Immature natural killer cell (primary cell): ENCODE results near the gene APOA5. TPM values are rescaled to one million over a fixed set of nuclear protein-coding genes. Genes with fewer than 3 reads are reported as not detected.

Experiments used
- DNase-seq, 3 donors: peaks; one replicate each; pipeline ENCODE4 v3.0.0; 2022; ENCODE audit warnings: mixed read lengths in 1 of 3
- H3K27ac Mint-ChIP-seq, 6 donors: one replicate each; pipeline ENCODE4 v1.8.0; 2020; ENCODE audit warnings: mixed read lengths in 6 of 6, mild to moderate bottlenecking in 5 of 6, inconsistent platforms in 4 of 6, moderate library complexity in 3 of 6
- H3K27me3 Mint-ChIP-seq, 3 donors: one replicate each; pipeline ENCODE4 v1.8.0; 2020 to 2021; ENCODE audit warnings: low read depth in 3 of 3, mild to moderate bottlenecking in 3 of 3, mixed read lengths in 3 of 3, moderate library complexity in 3 of 3, inconsistent platforms in 1 of 3
- H3K36me3 Mint-ChIP-seq, 3 donors: one replicate each; pipeline ENCODE4 v1.8.0; 2020; ENCODE audit warnings: mixed read lengths in 3 of 3, inconsistent platforms in 2 of 3, mild to moderate bottlenecking in 2 of 3
- H3K4me1 Mint-ChIP-seq, 2 donors: one replicate each; pipeline ENCODE4 v1.8.0; 2020; ENCODE audit warnings: inconsistent platforms in 2 of 2, mild to moderate bottlenecking in 2 of 2, mixed read lengths in 2 of 2, moderate library complexity in 1 of 2
- H3K4me3 Mint-ChIP-seq, 5 donors: one replicate each; pipeline ENCODE4 v1.8.0; 2020; ENCODE audit warnings: mild to moderate bottlenecking in 5 of 5, mixed read lengths in 5 of 5, inconsistent platforms in 3 of 5, moderate library complexity in 3 of 5
- H3K9me3 Mint-ChIP-seq, 6 donors: one replicate each; pipeline ENCODE4 v1.8.0; 2020; ENCODE audit warnings: mild to moderate bottlenecking in 6 of 6, mixed read lengths in 6 of 6, inconsistent platforms in 4 of 6, moderate library complexity in 3 of 6
- polyA plus RNA-seq, 3 donors: library from polyadenylated mRNA; unstranded; fragments of 300-500 nt; fragmentation: Illumina TruSeq; gene quantifications; one replicate each; pipeline ENCODE4 v1.2.3, GENCODE V29; 2021

APOA5 gene
- polyA plus RNA-seq, 3 donors from 2014 or later = not detected

GRCh38 chr11:116797816-116798215, 6.1 kb upstream of the APOA5 start:
- Mint-ChIP-seq H3K4me3 (no peak overlapping the region), H3K4me1 (no peaks in the 10 kb centered on the region), H3K27ac (no peak overlapping the region), H3K9me3 (no peaks in the 10 kb centered on the region), H3K27me3 (peaks cover 2 to 5% (median 4%) of the 10 kb centered on the region in 3 donors), H3K36me3 (no peaks in the 10 kb centered on the region)
- no peak for DNase-seq

GRCh38 chr11:116796548-116796947, 4.9 kb upstream of the APOA5 start:
- no peaks in the 10 kb centered on the region for H3K4me1 Mint-ChIP-seq
- DNase-seq = no peak
- H3K27ac Mint-ChIP-seq = no peak overlapping the region
- no peak overlapping the region for H3K4me3 Mint-ChIP-seq
- H3K36me3 Mint-ChIP-seq = no peaks in the 10 kb centered on the region
- peaks cover 1 to 4% (median 2%) of the 10 kb centered on the region in 3 donors for H3K27me3 Mint-ChIP-seq
- H3K9me3 Mint-ChIP-seq = no peaks in the 10 kb centered on the region

GRCh38 chr11:116794851-116795250, 3.2 kb upstream of the APOA5 start:
- H3K4me1 Mint-ChIP-seq = peaks cover 3 to 6% of the 10 kb centered on the region in 2 donors
- no peak overlapping the region for H3K4me3 Mint-ChIP-seq
- no peak overlapping the region for H3K27ac Mint-ChIP-seq

GRCh38 chr11:116793772-116794097, 2.1 kb upstream of the APOA5 start:
- Mint-ChIP-seq H3K4me3 (no peak overlapping the region), H3K4me1 (peaks cover 3 to 7% of the 10 kb centered on the region in 2 donors), H3K27ac (no peak overlapping the region), H3K36me3 (no peaks in the 10 kb centered on the region), H3K9me3 (no peaks in the 10 kb centered on the region), H3K27me3 (peaks cover 2 to 4% (median 4%) of the 10 kb centered on the region in 3 donors)
- no peak for DNase-seq

More at GRCh38 chr11:116794851-116795250, 3.2 kb upstream of the APOA5 start:
- DNase-seq = no peak
- H3K36me3 Mint-ChIP-seq = no peaks in the 10 kb centered on the region
- H3K9me3 Mint-ChIP-seq = no peaks in the 10 kb centered on the region
- H3K27me3 Mint-ChIP-seq = peaks cover 2 to 4% (median 4%) of the 10 kb centered on the region in 3 donors

GRCh38 chr11:116792869-116793771, 1.4 kb upstream of the APOA5 start:
- no peak for DNase-seq
- H3K27me3 Mint-ChIP-seq = peaks cover 5 to 6% (median 5%) of the 10 kb centered on the region in 3 donors
- H3K27ac Mint-ChIP-seq = peak overlapping the region in 1 of 6 donors; percentile 33
- no peak overlapping the region for H3K4me3 Mint-ChIP-seq
- peaks cover 9 to 13% of the 10 kb centered on the region in 2 donors for H3K4me1 Mint-ChIP-seq
- no peaks in the 10 kb centered on the region for H3K36me3 Mint-ChIP-seq
- H3K9me3 Mint-ChIP-seq = no peaks in the 10 kb centered on the region

- Mint-ChIP-seq H3K27me3 (peaks cover 9 to 10% (median 9%) of the 10 kb centered on the region in 3 donors), H3K36me3 (no peaks in the 10 kb centered on the region), H3K9me3 (no peaks in the 10 kb centered on the region), H3K4me1 (peaks cover 14 to 15% of the 10 kb centered on the region in 2 donors), H3K27ac (no peak overlapping the region), H3K4me3 (no peak overlapping the region)
- no peak for DNase-seq
These were observed 627 bp upstream of the APOA5 start for GRCh38 chr11:116792144-116792868.

GRCh38 chr11:116791002-116791812, 472 bp downstream of the APOA5 start:
- H3K36me3 Mint-ChIP-seq = peaks cover 0 to 6% (median 3%) of the 10 kb centered on the region in 3 donors
- H3K27me3 Mint-ChIP-seq = peaks cover 9 to 10% (median 9%) of the 10 kb centered on the region in 3 donors
- H3K27ac Mint-ChIP-seq = peak overlapping the region in 4 of 6 donors; percentile 43 to 71 (median 63)
- peak overlapping the region in 3 of 5 donors; percentile 33 to 57 (median 53) for H3K4me3 Mint-ChIP-seq
- peaks cover 25 to 26% of the 10 kb centered on the region in 2 donors for H3K4me1 Mint-ChIP-seq
- peak; percentile 74 to 75 (median 74) for DNase-seq
- H3K9me3 Mint-ChIP-seq = no peaks in the 10 kb centered on the region

GRCh38 chr11:116790167-116791001, 1.3 kb downstream of the APOA5 start:
- peaks cover 9 to 10% (median 9%) of the 10 kb centered on the region in 3 donors for H3K27me3 Mint-ChIP-seq
- H3K36me3 Mint-ChIP-seq = peaks cover 2 to 9% (median 9%) of the 10 kb centered on the region in 3 donors
- H3K4me1 Mint-ChIP-seq = peaks cover 28 to 34% of the 10 kb centered on the region in 2 donors
- no peak for DNase-seq
- peak overlapping the region in 2 of 5 donors; percentile 33 to 53 for H3K4me3 Mint-ChIP-seq
- peak overlapping the region in 2 of 6 donors; percentile 64 to 71 for H3K27ac Mint-ChIP-seq
- H3K9me3 Mint-ChIP-seq = no peaks in the 10 kb centered on the region

- peak overlapping the region in 5 of 6 donors; percentile 77 to 99 (median 97) for H3K27ac Mint-ChIP-seq
- no peaks in the 10 kb centered on the region for H3K9me3 Mint-ChIP-seq
- peaks cover 9 to 12% (median 9%) of the 10 kb centered on the region in 3 donors for H3K27me3 Mint-ChIP-seq
- peaks cover 12 to 23% (median 16%) of the 10 kb centered on the region in 3 donors for H3K36me3 Mint-ChIP-seq
- peaks cover 33 to 40% of the 10 kb centered on the region in 2 donors for H3K4me1 Mint-ChIP-seq
- H3K4me3 Mint-ChIP-seq = peak overlapping the region; percentile 42 to 99 (median 98)
- DNase-seq = no peak
These were observed 2.7 kb downstream of the APOA5 start for GRCh38 chr11:116788975-116789374.

- DNase-seq = no peak
- H3K4me1 Mint-ChIP-seq = peaks cover 33 to 40% of the 10 kb centered on the region in 2 donors
- peak overlapping the region; percentile 96 to 99 (median 98) for H3K27ac Mint-ChIP-seq
- no peaks in the 10 kb centered on the region for H3K9me3 Mint-ChIP-seq
- H3K27me3 Mint-ChIP-seq = peaks cover 9 to 12% (median 9%) of the 10 kb centered on the region in 3 donors
- H3K4me3 Mint-ChIP-seq = peak overlapping the region; percentile 91 to 99 (median 98)
- H3K36me3 Mint-ChIP-seq = peaks cover 12 to 25% (median 16%) of the 10 kb centered on the region in 3 donors
These were observed 3.1 kb downstream of the APOA5 start for GRCh38 chr11:116788534-116788933.

GRCh38 chr11:116787786-116788486, 3.7 kb downstream of the APOA5 start, which contains the start of gene ZPR1:
TSS of gene ZPR1 (minus strand) at chr11:116788023. CDS start at chr11:116787990, 33 bp downstream.
- peak within 1 kb of the TSS; percentile 91 to 99 (median 98) for H3K4me3 Mint-ChIP-seq
- H3K27me3 Mint-ChIP-seq = peaks cover 9 to 12% (median 9%) of the 10 kb centered on the region in 3 donors
- H3K9me3 Mint-ChIP-seq = no peaks in the 10 kb centered on the region
- peaks cover 33 to 40% of the 10 kb centered on the region in 2 donors for H3K4me1 Mint-ChIP-seq
- H3K27ac Mint-ChIP-seq = peak within 1 kb of the TSS; percentile 96 to 99 (median 98)
- DNase-seq = peak; percentile 86 to 87 (median 87)
- H3K36me3 Mint-ChIP-seq = peaks cover 12 to 29% (median 17%) of the 10 kb centered on the region in 3 donors

GRCh38 chr11:116787436-116787785, 4.3 kb downstream of the APOA5 start:
- peak overlapping the region; percentile 86 to 99 (median 98) for H3K4me3 Mint-ChIP-seq
- H3K27me3 Mint-ChIP-seq = peaks cover 9 to 12% (median 9%) of the 10 kb centered on the region in 3 donors
- H3K36me3 Mint-ChIP-seq = peaks cover 13 to 34% (median 21%) of the 10 kb centered on the region in 3 donors
- DNase-seq = no peak
- peaks cover 33 to 40% of the 10 kb centered on the region in 2 donors for H3K4me1 Mint-ChIP-seq
- H3K9me3 Mint-ChIP-seq = no peaks in the 10 kb centered on the region
- peak overlapping the region; percentile 66 to 99 (median 98) for H3K27ac Mint-ChIP-seq
